ENCODE data around the gene DNASE1.
A peak's percentile ranks its signal among the peaks of the same experiment; 100 is the strongest.

DNASE1 gene

GRCh38 chr16:3665508-3665907 is 11.0 kb downstream of the DNASE1 start:
- peak; percentile 50 for DNase-seq

GRCh38 chr16:3668626-3669025 is 14.1 kb downstream of the DNASE1 start:
- no peak for DNase-seq

GRCh38 chr16:3669082-3669481 is 14.6 kb downstream of the DNASE1 start:
- no peak for DNase-seq

GRCh38 chr16:3670711-3671110 is 16.2 kb downstream of the DNASE1 start:
- no peak for DNase-seq

- DNase-seq = no peak
Observed at GRCh38 chr16:3671424-3671823, 16.9 kb downstream of the DNASE1 start.

- no peak for DNase-seq
Observed at GRCh38 chr16:3672571-3673041, 18.1 kb downstream of the DNASE1 start.

GRCh38 chr16:3673201-3673600 is 18.7 kb downstream of the DNASE1 start:
- no peak for DNase-seq

- no peak for DNase-seq
Observed at GRCh38 chr16:3673676-3674377, 19.3 kb downstream of the DNASE1 start.

GRCh38 chr16:3674513-3675295 is 20.2 kb downstream of the DNASE1 start:
- no peak for DNase-seq

- no peak for DNase-seq
Observed at GRCh38 chr16:3675601-3676130, 21.2 kb downstream of the DNASE1 start.

- DNase-seq = no peak
Observed at GRCh38 chr16:3677994-3678393, 23.5 kb downstream of the DNASE1 start.

- no peak for DNase-seq
Observed at GRCh38 chr16:3681206-3681605, 26.7 kb downstream of the DNASE1 start.

- DNase-seq = no peak
Observed at GRCh38 chr16:3687021-3687420, 32.5 kb downstream of the DNASE1 start.

GRCh38 chr16:3687792-3688191 is 33.3 kb downstream of the DNASE1 start:
- no peak for DNase-seq

- no peak for DNase-seq
Observed at GRCh38 chr16:3689731-3690130, 35.2 kb downstream of the DNASE1 start.

- DNase-seq = peak; percentile 84
Observed at GRCh38 chr16:3690470-3690928, 36.0 kb downstream of the DNASE1 start.

GRCh38 chr16:3690980-3691720 is 36.7 kb downstream of the DNASE1 start:
- no peak for DNase-seq

- DNase-seq = no peak
Observed at GRCh38 chr16:3691761-3692160, 37.3 kb downstream of the DNASE1 start.

GRCh38 chr16:3694051-3694450 is 39.6 kb downstream of the DNASE1 start:
- no peak for DNase-seq

- DNase-seq = no peak
Observed at GRCh38 chr16:3695610-3696369, 41.3 kb downstream of the DNASE1 start.

- DNase-seq = no peak
Observed at GRCh38 chr16:3696425-3697218, 42.1 kb downstream of the DNASE1 start.

GRCh38 chr16:3698941-3699340 is 44.5 kb downstream of the DNASE1 start:
- DNase-seq = no peak

Measured in CD4-positive, alpha-beta T cell treated with Interleukin-12 subunit alpha and Interleukin-12 subunit beta, for 1 hour (primary cell).